CD8-positive, alpha-beta memory T cell (primary cell): Measurements from ENCODE around the gene TTLL7. TPM values are rescaled to one million over a fixed set of nuclear protein-coding genes. Genes with fewer than 3 reads are reported as not detected.
"Not testable (repeated sequence)": the region's sequence is repeated elsewhere in the genome, so short reads cannot be mapped to it uniquely, and the experiment has no call there.

Experiments
- CTCF ChIA-PET: fragments of 350-600 bp; sonication (Branson Sonifier 250); formaldehyde crosslinking; loops from one replicate; lab custom pipeline; 2021; ENCODE audit warnings: antibody characterized with exemption; lab: Charles Lee
- POLR2A ChIA-PET: fragments of 350-600 bp; sonication (Branson Sonifier 250); formaldehyde crosslinking; loops from one replicate; lab custom pipeline; 2021; ENCODE audit warnings: antibody characterized with exemption; lab: Charles Lee
- DNase-seq, 5 donors: peaks; one replicate each; pipeline versions ENCODE4 v3.0.0 to v3.0.0-alpha.2; 2020 to 2022; ENCODE audit warnings: mixed read lengths in 1 of 5
- H3K27ac ChIP-seq: one replicate; pipeline ENCODE4 v1.7.0; 2013; ENCODE audit warnings: low read depth, mild to moderate bottlenecking, low read length, moderate library complexity
- H3K27me3 ChIP-seq: 2 replicates; pipeline ENCODE4 v1.7.0; 2013; ENCODE audit warnings: low read length, mild to moderate bottlenecking; ENCODE audit not compliant: insufficient read depth, poor library complexity, severe bottlenecking
- H3K36me3 ChIP-seq: 2 replicates; pipeline ENCODE4 v1.7.0; 2013; ENCODE audit warnings: mild to moderate bottlenecking, low read length, moderate library complexity; ENCODE audit not compliant: insufficient read depth
- H3K4me1 ChIP-seq: 2 replicates; pipeline ENCODE4 v1.7.0; 2013; ENCODE audit warnings: mild to moderate bottlenecking, low read length, moderate library complexity; ENCODE audit not compliant: insufficient read depth
- H3K4me3 ChIP-seq: 2 replicates; pipeline ENCODE4 v1.7.0; 2013; ENCODE audit warnings: mild to moderate bottlenecking, low read length
- H3K9me3 ChIP-seq: 2 replicates; pipeline ENCODE4 v1.7.0; 2013; ENCODE audit warnings: mild to moderate bottlenecking, low read length
- H3K27ac Mint-ChIP-seq, 8 donors: one replicate each; pipeline ENCODE4 v1.8.0; 2020 to 2021; ENCODE audit warnings: mixed read lengths in 8 of 8, mild to moderate bottlenecking in 6 of 8, inconsistent platforms in 3 of 8, moderate library complexity in 3 of 8
- H3K27me3 Mint-ChIP-seq, 2 donors: one replicate each; pipeline ENCODE4 v1.8.0; 2020 to 2021; ENCODE audit warnings: mixed read lengths in 2 of 2, mild to moderate bottlenecking in 1 of 2, moderate library complexity in 1 of 2
- H3K36me3 Mint-ChIP-seq, 3 donors: one replicate each; pipeline ENCODE4 v1.8.0; 2020 to 2021; ENCODE audit warnings: mixed read lengths in 3 of 3, inconsistent platforms in 1 of 3, mild to moderate bottlenecking in 1 of 3
- H3K4me1 Mint-ChIP-seq, 3 donors: one replicate each; pipeline ENCODE4 v1.8.0; 2020 to 2021; ENCODE audit warnings: mixed read lengths in 3 of 3, inconsistent platforms in 1 of 3, mild to moderate bottlenecking in 1 of 3
- H3K4me3 Mint-ChIP-seq, 7 donors: one replicate each; pipeline ENCODE4 v1.8.0; 2020 to 2021; ENCODE audit warnings: mixed read lengths in 7 of 7, mild to moderate bottlenecking in 6 of 7, moderate library complexity in 4 of 7, inconsistent platforms in 2 of 7
- H3K9me3 Mint-ChIP-seq, 5 donors: one replicate each; pipeline ENCODE4 v1.8.0; 2020 to 2022; ENCODE audit warnings: mixed read lengths in 5 of 5, mild to moderate bottlenecking in 3 of 5, moderate library complexity in 2 of 5, inconsistent platforms in 1 of 5
- polyA plus RNA-seq: library from polyadenylated mRNA; unstranded; fragments of 300-500 nt; fragmentation: Illumina TruSeq; gene quantifications from one replicate; pipeline ENCODE4 v1.2.3, GENCODE V29; 2021
- total RNA-seq, 2 experiments: library from RNA; stranded (reverse); gene quantifications; one replicate each; pipeline ENCODE4 v1.2.3, GENCODE V29; 2021

Gene TTLL7
- total and polyA plus RNA-seq, 3 experiments from 2014 or later: 0.13 to 0.97 (median 0.85) TPM

DNA sequence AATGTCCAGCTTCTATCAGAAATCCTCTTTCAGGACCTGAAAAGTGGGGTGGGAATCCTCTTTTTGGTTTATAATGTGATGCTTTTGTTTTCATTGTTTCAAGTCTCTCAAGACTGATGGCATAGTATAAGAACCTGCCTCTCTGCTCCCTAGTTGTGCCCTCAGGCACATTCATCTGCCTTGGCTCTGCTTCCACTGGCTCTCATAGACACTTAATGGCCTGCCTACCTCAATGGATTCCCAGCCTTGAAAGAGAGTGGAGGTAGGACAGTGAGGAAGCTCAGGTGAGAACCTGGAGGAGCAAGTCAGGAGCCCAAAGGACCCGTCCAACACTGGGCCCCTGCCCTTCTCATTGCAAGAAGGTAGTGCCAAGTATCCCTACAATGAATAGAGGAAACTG is 4.8 kb downstream of the TTLL7 start:
- no peak for DNase-seq
- no peaks in the 10 kb centered on the region for H3K9me3 ChIP-seq
- no peak overlapping the region for H3K4me3 ChIP-seq
- peaks cover 15 to 49% of the 10 kb centered on the region in 2 donors for H3K27me3 Mint-ChIP-seq
- H3K36me3 ChIP-seq: no peaks in the 10 kb centered on the region
- H3K27ac ChIP-seq: no peak overlapping the region
- H3K36me3 Mint-ChIP-seq: no peaks in the 10 kb centered on the region
- no peaks in the 10 kb centered on the region for H3K27me3 ChIP-seq
- H3K9me3 Mint-ChIP-seq: no peaks in the 10 kb centered on the region
- ChIA-PET POLR2A (no interaction called here), CTCF (no interaction called here)
- peaks cover 4 to 6% (median 6%) of the 10 kb centered on the region in 3 donors for H3K4me1 Mint-ChIP-seq
- H3K27ac Mint-ChIP-seq: no peak overlapping the region
- no peak overlapping the region for H3K4me3 Mint-ChIP-seq
- no peaks in the 10 kb centered on the region for H3K4me1 ChIP-seq

DNA sequence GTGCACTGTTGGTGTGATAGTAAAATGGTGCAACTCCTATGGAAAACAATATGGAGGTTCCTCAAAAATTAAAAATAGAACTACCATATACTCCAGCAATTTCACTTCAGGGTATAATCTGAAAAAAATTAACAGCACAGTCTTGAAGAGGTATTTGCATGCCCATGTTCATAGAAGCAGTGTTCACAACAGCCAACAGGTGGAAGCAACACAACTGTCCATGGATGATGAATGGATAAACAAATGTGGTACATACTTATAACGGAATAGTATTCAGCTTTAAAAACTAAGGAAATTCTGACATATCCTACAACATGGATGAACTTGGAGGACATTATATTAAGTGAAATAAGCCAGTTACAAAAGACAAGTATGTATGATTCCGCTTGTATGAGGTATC is 8.2 kb downstream of the TTLL7 start:
- Mint-ChIP-seq H3K36me3 (peaks cover 0 to 8% (median 0%) of the 10 kb centered on the region in 3 donors), H3K27me3 (peaks cover 11 to 35% of the 10 kb centered on the region in 2 donors), H3K4me3 (no peak overlapping the region), H3K27ac (no peak overlapping the region), H3K9me3 (peaks cover 5 to 11% (median 10%) of the 10 kb centered on the region in 5 donors), H3K4me1 (no peaks in the 10 kb centered on the region)
- Histone ChIP-seq H3K27me3 (no peaks in the 10 kb centered on the region), H3K4me1 (no peaks in the 10 kb centered on the region), H3K27ac (no peak overlapping the region), H3K4me3 (no peak overlapping the region), H3K9me3 (no peaks in the 10 kb centered on the region), H3K36me3 (no peaks in the 10 kb centered on the region)
- ChIA-PET CTCF (no interaction called here), POLR2A (no interaction called here)
- DNase-seq: no peak

DNA sequence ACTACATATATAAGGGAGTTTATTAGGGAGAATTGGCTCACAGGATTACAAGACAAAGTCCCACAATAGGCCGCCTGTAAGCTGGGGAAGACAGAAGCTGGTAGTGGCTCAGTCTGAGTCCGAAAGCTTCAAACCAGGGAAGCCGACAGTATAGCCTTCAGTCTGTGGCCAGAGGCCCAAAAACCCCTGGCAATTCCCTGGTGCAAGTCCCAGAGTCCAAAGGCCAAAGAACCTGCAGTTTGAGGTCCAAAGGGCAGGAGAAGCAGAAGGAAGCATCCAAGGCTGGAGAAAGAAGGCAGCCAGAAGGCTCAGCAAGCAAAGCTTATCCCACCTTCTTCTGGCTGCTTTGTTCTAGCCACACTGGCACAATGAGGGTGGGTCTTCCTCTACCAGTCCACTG is 13.9 kb downstream of the TTLL7 start:
- Histone ChIP-seq H3K9me3 (no peaks in the 10 kb centered on the region), H3K4me3 (no peak overlapping the region), H3K36me3 (no peaks in the 10 kb centered on the region), H3K27ac (no peak overlapping the region), H3K4me1 (no peaks in the 10 kb centered on the region), H3K27me3 (no peaks in the 10 kb centered on the region)
- CTCF ChIA-PET: no interaction called here
- peaks cover 0 to 16% (median 0%) of the 10 kb centered on the region in 3 donors for H3K36me3 Mint-ChIP-seq
- H3K4me3 Mint-ChIP-seq: no peak overlapping the region
- peaks cover 8 to 14% of the 10 kb centered on the region in 2 donors for H3K27me3 Mint-ChIP-seq
- peaks cover 8 to 16% (median 10%) of the 10 kb centered on the region in 5 donors for H3K9me3 Mint-ChIP-seq
- no peaks in the 10 kb centered on the region for H3K4me1 Mint-ChIP-seq
- no peak overlapping the region for H3K27ac Mint-ChIP-seq
- POLR2A ChIA-PET: no interaction called here
- DNase-seq: no peak

DNA sequence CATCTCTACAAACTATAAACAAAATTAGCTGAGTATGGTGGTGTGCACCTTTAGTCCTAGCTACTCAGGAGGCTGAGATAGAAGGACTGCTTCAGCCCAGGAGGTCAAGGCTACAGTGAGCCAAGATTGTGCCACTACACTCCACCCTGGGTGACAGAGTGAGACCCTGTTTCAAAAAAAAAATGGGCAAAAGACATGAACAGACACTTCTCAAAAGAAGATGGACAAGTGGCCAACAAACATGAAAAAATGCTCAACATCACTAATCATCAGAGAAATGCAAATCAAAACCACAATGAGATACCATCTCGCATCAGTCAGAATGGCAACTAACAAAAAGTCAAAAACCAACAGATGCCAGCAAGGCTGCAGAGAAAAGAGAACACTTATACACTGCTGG is 15.0 kb downstream of the TTLL7 start:
- H3K4me3 ChIP-seq, H3K27ac Mint-ChIP-seq, H3K9me3 ChIP-seq, DNase-seq, H3K4me1 Mint-ChIP-seq, H3K27me3 ChIP-seq, H3K4me3 Mint-ChIP-seq, CTCF ChIA-PET, H3K27ac ChIP-seq, H3K4me1 ChIP-seq, H3K27me3 Mint-ChIP-seq, H3K36me3 ChIP-seq, POLR2A ChIA-PET: not testable (repeated sequence)
- H3K36me3 Mint-ChIP-seq: peaks cover 0 to 16% (median 0%) of the 10 kb centered on the region in 3 donors
- H3K9me3 Mint-ChIP-seq: peaks cover 8 to 16% (median 10%) of the 10 kb centered on the region in 5 donors

DNA sequence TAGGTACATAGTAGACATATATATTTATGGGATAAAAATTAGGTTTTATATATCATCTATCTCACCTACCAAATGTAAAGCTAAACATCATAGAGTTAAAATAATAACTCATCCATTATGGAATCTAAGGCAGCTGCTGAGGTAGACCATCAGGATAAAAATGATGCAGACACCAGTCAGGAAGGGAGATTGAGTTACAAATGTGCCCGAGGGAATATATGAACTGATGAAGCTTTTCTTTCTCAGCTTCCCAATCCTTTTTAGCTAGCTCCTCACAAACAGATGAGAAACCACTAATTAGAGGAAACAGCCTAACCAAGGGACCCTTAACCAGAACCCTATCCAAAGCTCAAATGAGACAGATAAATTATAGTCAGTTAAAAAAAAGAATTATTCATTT is 20.9 kb downstream of the TTLL7 start:
- DNase-seq: no peak
- no peaks in the 10 kb centered on the region for H3K4me1 ChIP-seq
- H3K9me3 ChIP-seq: no peaks in the 10 kb centered on the region
- ChIA-PET CTCF (no interaction called here), POLR2A (no interaction called here)
- H3K27me3 ChIP-seq: no peaks in the 10 kb centered on the region
- H3K4me3 Mint-ChIP-seq: no peak overlapping the region
- peaks cover 0 to 5% (median 0%) of the 10 kb centered on the region in 5 donors for H3K9me3 Mint-ChIP-seq
- no peak overlapping the region for H3K27ac Mint-ChIP-seq
- H3K4me1 Mint-ChIP-seq: no peaks in the 10 kb centered on the region
- peaks cover 8 to 10% of the 10 kb centered on the region in 2 donors for H3K27me3 Mint-ChIP-seq
- H3K4me3 ChIP-seq: no peak overlapping the region
- no peak overlapping the region for H3K27ac ChIP-seq
- H3K36me3 ChIP-seq: no peaks in the 10 kb centered on the region
- H3K36me3 Mint-ChIP-seq: peaks cover 0 to 3% (median 0%) of the 10 kb centered on the region in 3 donors

DNA sequence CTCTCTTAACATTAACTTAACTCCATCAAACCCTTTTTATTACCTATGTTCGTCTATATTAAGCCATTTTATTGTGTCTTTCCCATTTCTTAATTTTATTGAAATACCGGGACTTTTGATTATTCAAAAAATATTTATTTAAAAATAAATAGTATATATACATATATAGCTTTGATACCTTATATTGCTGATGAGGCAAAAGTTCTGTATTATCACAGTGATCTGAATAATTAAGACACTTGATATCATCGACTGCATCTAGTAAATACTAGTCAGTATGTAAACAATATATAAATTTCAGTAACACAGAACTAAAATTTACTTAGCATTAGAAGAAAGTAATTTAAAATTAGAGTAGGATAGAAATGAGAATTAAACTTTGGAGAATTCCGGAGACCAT is 22.0 kb downstream of the TTLL7 start:
- Mint-ChIP-seq H3K4me1 (no peaks in the 10 kb centered on the region), H3K9me3 (peaks cover 0 to 2% (median 0%) of the 10 kb centered on the region in 5 donors), H3K36me3 (no peaks in the 10 kb centered on the region), H3K27me3 (peaks cover 8 to 13% of the 10 kb centered on the region in 2 donors), H3K27ac (no peak overlapping the region), H3K4me3 (no peak overlapping the region)
- no peak for DNase-seq
- CTCF ChIA-PET: no interaction called here
- no peaks in the 10 kb centered on the region for H3K27me3 ChIP-seq
- no peaks in the 10 kb centered on the region for H3K4me1 ChIP-seq
- no peaks in the 10 kb centered on the region for H3K9me3 ChIP-seq
- no peak overlapping the region for H3K27ac ChIP-seq
- no peak overlapping the region for H3K4me3 ChIP-seq
- POLR2A ChIA-PET: no interaction called here
- no peaks in the 10 kb centered on the region for H3K36me3 ChIP-seq

DNA sequence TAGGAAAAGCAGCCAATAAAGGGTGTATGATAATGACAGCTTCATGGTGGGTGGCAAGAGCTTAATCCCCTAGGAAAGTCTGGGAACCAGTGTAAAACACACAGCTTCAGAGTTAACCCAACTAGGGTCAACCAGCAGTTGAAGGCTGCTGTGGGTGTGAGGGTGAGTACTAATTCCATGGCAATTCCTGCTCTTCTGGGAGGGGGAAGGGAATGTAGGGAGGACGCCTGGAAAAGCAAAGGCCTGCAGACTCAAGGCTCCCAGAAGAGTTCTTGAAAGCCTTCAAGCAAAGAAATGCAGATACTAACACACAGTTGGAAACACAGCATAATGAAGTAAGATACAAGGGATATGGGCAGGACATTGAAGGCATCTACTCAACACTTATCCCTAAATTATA is 28.1 kb downstream of the TTLL7 start:
- no peaks in the 10 kb centered on the region for H3K36me3 ChIP-seq
- Mint-ChIP-seq H3K27ac (no peak overlapping the region), H3K9me3 (no peaks in the 10 kb centered on the region), H3K4me3 (no peak overlapping the region), H3K36me3 (no peaks in the 10 kb centered on the region), H3K27me3 (peaks cover 15 to 31% of the 10 kb centered on the region in 2 donors), H3K4me1 (no peaks in the 10 kb centered on the region)
- no peaks in the 10 kb centered on the region for H3K27me3 ChIP-seq
- CTCF ChIA-PET: no interaction called here
- no peak for DNase-seq
- POLR2A ChIA-PET: no interaction called here
- H3K27ac ChIP-seq: no peak overlapping the region
- H3K4me1 ChIP-seq: no peaks in the 10 kb centered on the region
- H3K9me3 ChIP-seq: no peaks in the 10 kb centered on the region
- H3K4me3 ChIP-seq: no peak overlapping the region

DNA sequence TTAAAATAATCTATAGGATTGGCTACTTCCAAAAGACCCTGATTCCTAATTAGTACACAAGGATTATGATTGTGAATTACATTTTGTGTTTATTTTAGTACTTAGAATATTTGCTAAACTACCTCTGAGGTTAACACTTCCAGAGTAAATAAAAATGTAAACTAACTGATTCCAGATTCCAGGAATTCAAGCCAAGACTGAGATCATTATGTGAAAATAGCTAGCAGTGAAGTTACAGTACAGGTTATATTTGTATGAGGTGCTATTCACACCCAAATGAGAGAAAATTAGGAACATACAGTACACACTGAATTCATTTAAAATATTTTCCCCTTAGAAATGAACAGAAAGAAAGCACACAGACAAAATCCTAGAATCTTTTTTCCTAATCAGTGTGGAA is 28.8 kb downstream of the TTLL7 start:
- no peaks in the 10 kb centered on the region for H3K36me3 ChIP-seq
- ChIA-PET CTCF (no interaction called here), POLR2A (no interaction called here)
- H3K4me1 Mint-ChIP-seq: no peaks in the 10 kb centered on the region
- H3K27ac ChIP-seq: no peak overlapping the region
- no peaks in the 10 kb centered on the region for H3K4me1 ChIP-seq
- no peak overlapping the region for H3K4me3 ChIP-seq
- H3K36me3 Mint-ChIP-seq: no peaks in the 10 kb centered on the region
- no peak overlapping the region for H3K27ac Mint-ChIP-seq
- H3K27me3 Mint-ChIP-seq: peaks cover 15 to 31% of the 10 kb centered on the region in 2 donors
- H3K4me3 Mint-ChIP-seq: no peak overlapping the region
- no peaks in the 10 kb centered on the region for H3K27me3 ChIP-seq
- H3K9me3 ChIP-seq: no peaks in the 10 kb centered on the region
- DNase-seq: no peak
- no peaks in the 10 kb centered on the region for H3K9me3 Mint-ChIP-seq

DNA sequence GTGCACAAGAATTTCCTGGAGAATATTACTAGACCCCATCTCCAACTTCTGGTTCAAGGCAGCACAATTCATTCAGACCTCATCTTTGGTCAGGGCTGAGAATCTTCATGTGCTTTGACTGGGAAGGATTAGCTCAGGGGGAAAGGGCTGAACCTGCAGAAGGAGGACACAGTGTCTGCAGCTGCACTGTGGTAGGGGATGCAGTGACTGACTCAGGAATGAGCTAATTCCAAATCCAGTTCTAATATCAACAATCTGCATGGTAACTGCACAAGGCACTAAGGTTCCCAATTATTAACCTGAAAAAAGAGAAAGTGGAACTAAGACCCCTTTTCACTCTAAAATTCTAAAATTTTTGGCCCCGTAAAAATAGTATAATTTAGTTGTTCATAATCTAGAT is 31.6 kb downstream of the TTLL7 start:
- DNase-seq: no peak
- Mint-ChIP-seq H3K9me3 (no peaks in the 10 kb centered on the region), H3K4me3 (no peak overlapping the region), H3K36me3 (no peaks in the 10 kb centered on the region), H3K4me1 (no peaks in the 10 kb centered on the region), H3K27me3 (peaks cover 11 to 34% of the 10 kb centered on the region in 2 donors), H3K27ac (peak overlapping the region in 1 of 8 donors; percentile 27)
- CTCF ChIA-PET: no interaction called here
- Histone ChIP-seq H3K4me1 (no peaks in the 10 kb centered on the region), H3K9me3 (no peaks in the 10 kb centered on the region), H3K27me3 (no peaks in the 10 kb centered on the region), H3K36me3 (no peaks in the 10 kb centered on the region), H3K4me3 (no peak overlapping the region), H3K27ac (no peak overlapping the region)
- POLR2A ChIA-PET: no interaction called here
